ENCODE results near the gene MITF. TPM values are rescaled to one million over a fixed set of nuclear protein-coding genes. Genes with fewer than 3 reads are reported as not detected.

Gene MITF
- polyA plus RNA-seq, 1 of the 3 experiments (the other 2 are of a cell fraction) = 1.7 TPM

DNA sequence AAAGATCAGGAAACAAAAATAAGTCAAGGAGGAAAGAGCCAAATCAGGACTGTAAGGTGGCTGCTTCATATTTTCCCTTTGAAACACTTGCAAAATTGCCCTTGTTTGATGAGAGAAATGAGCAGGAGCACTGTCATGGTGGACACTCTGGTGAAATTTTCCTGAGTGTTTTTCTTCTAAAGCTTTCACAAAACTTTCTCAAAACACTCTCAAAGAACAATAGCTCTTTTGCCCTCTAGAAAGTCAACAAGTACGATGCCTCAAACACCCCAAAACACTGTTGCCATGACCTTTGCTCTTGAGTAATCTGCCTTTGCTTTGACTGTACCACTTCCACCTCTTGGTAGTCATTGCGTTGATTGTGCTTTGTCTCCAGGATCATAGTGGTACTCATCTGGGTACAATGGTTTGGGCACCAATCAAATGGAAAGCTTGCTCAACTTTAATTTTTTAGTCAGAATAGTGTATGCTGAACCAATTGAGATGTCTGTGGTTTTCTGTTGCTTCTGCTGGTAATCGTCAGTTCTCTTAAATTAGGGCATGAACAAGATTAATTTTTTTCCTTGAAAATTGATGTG lies 13.2 kb upstream of the MITF start:
- no peaks in the 10 kb centered on the region for H4K20me1 ChIP-seq (ENCODE audit: insufficient read depth)
- H3K27ac ChIP-seq (ENCODE audit: low read depth in 2 of 2, low read length in 1 of 2) = no peak overlapping the region
- peaks cover 0 to 4% of the 10 kb centered on the region in 2 experiments; a peak in 1 of 4 replicates for H3K4me1 ChIP-seq (ENCODE audit: control insufficient read depth in 1 of 2, insufficient read depth in 2 of 2, low read depth in 1 of 2, low read length in 1 of 2)
- no peak overlapping the region for H2AFZ ChIP-seq (ENCODE audit: low read depth)
- no peaks in the 10 kb centered on the region for H3K36me3 ChIP-seq (replicated peaks in 1 of 2; ENCODE audit: control insufficient read depth in 1 of 2, insufficient read depth in 2 of 2, low read length in 1 of 2)
- ChIA-PET POLR2A (no interaction called here), CTCF (no interaction called here)
- no peaks in the 10 kb centered on the region for H3K79me2 ChIP-seq (ENCODE audit: insufficient read depth)
- no peaks in the 10 kb centered on the region for H3K9me2 ChIP-seq
- WGBS (ENCODE audit: low lambda C conversion rate) = 65% methylated on average over 3 of the region's 3 CpGs
- no peaks in the 10 kb centered on the region for H3K9me3 ChIP-seq
- no peak overlapping the region for H3K4me3 ChIP-seq (ENCODE audit: low read depth in 2 of 2, low read length in 1 of 2)
- no peaks in the 10 kb centered on the region for H3F3A ChIP-seq (replicated peaks; ENCODE audit: insufficient read depth)
- no peak overlapping the region for H3K4me2 ChIP-seq
- H3K27me3 ChIP-seq (ENCODE audit: insufficient read depth) = no peaks in the 10 kb centered on the region
- no peak overlapping the region for H3K9ac ChIP-seq
- TF ChIP-seq, protein P1, sequence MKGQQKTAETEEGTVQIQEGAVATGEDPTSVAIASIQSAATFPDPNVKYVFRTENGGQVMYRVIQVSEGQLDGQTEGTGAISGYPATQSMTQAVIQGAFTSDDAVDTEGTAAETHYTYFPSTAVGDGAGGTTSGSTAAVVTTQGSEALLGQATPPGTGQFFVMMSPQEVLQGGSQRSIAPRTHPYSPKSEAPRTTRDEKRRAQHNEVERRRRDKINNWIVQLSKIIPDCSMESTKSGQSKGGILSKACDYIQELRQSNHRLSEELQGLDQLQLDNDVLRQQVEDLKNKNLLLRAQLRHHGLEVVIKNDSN (IDR thresholded peaks at IDR 0.05; ENCODE audit: borderline replicate concordance, low read depth) = no peak
- TF ChIP-seq EZH2phosphoT487 (IDR thresholded peaks at IDR 0.05; ENCODE audit: borderline replicate concordance, low read depth) (no peak), MXI1 (IDR thresholded peaks at IDR 0.05; ENCODE audit: low read depth, low read length) (no peak), FOSL2 (IDR thresholded peaks at IDR 0.05; ENCODE audit: borderline replicate concordance, low read depth) (no peak)
- DNase-seq = no peak

DNA sequence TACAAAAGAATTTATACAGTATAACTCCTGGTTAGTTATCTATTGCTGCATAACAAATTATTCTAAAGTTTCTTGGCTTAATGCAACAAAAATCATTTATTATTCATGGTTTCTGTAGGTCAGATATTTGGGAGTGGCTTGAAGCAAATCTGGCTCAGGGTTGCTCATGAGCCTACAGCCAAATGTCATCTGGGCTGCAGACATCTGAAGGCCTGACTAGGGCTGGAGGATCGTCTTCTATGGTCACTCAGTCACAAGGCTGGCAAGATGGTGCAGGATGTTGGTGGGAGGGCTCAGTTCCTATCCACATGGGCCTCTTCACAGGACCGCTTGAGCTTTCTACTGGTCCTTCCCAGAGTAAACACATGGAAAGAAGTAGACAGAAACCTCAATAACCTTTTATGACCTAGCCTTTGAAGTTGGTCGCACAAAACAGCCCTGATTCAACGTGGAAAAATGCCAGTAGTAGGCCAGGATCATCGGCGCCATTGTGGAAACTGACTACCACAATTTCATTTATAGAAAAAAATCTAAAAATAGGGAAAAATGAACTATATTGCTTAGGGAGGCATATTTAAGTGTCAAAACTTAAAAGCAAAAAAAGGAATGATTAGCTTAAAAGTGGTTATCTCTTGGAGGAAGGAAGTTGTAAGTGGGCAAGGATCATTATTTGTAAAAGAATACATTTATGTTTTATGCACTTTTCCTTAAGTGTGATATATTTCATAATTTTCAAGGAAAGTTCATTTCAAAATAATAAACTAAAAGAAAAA lies 9.9 kb upstream of the MITF start:
- WGBS (ENCODE audit: low lambda C conversion rate) = 87% methylated on average over 6 of the region's 6 CpGs
- no peaks in the 10 kb centered on the region for H4K20me1 ChIP-seq (ENCODE audit: insufficient read depth)
- H3F3A ChIP-seq (replicated peaks; ENCODE audit: insufficient read depth) = no peaks in the 10 kb centered on the region

More for the DNA sequence above, 9.9 kb upstream of the MITF start:
- H3K27me3 ChIP-seq (ENCODE audit: insufficient read depth) = peaks cover 10% of the 10 kb centered on the region; the same call in 1 of the 2 replicates
- H3K79me2 ChIP-seq (ENCODE audit: insufficient read depth) = no peaks in the 10 kb centered on the region
- H3K9ac ChIP-seq = no peak overlapping the region
- TF ChIP-seq RXRA (IDR thresholded peaks at IDR 0.05; ENCODE audit: borderline replicate concordance, low read depth) = no peak
- TF ChIP-seq RCOR1 (IDR thresholded peaks at IDR 0.05; ENCODE audit: low read length) = no peak
- no peak for TF ChIP-seq FOXM1 (IDR thresholded peaks at IDR 0.05; ENCODE audit: low read depth)
- no peak for TF ChIP-seq TEAD4 (IDR thresholded peaks at IDR 0.05; ENCODE audit: borderline replicate concordance, insufficient read depth)
- TF ChIP-seq NRF1 (IDR thresholded peaks at IDR 0.05; ENCODE audit: low read depth, low read length) = no peak
- TF ChIP-seq, protein P2, sequence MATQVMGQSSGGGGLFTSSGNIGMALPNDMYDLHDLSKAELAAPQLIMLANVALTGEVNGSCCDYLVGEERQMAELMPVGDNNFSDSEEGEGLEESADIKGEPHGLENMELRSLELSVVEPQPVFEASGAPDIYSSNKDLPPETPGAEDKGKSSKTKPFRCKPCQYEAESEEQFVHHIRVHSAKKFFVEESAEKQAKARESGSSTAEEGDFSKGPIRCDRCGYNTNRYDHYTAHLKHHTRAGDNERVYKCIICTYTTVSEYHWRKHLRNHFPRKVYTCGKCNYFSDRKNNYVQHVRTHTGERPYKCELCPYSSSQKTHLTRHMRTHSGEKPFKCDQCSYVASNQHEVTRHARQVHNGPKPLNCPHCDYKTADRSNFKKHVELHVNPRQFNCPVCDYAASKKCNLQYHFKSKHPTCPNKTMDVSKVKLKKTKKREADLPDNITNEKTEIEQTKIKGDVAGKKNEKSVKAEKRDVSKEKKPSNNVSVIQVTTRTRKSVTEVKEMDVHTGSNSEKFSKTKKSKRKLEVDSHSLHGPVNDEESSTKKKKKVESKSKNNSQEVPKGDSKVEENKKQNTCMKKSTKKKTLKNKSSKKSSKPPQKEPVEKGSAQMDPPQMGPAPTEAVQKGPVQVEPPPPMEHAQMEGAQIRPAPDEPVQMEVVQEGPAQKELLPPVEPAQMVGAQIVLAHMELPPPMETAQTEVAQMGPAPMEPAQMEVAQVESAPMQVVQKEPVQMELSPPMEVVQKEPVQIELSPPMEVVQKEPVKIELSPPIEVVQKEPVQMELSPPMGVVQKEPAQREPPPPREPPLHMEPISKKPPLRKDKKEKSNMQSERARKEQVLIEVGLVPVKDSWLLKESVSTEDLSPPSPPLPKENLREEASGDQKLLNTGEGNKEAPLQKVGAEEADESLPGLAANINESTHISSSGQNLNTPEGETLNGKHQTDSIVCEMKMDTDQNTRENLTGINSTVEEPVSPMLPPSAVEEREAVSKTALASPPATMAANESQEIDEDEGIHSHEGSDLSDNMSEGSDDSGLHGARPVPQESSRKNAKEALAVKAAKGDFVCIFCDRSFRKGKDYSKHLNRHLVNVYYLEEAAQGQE (IDR thresholded peaks at IDR 0.05; ENCODE audit: low read depth, low read length) = no peak
- no peak for TF ChIP-seq FOXJ3 (CRISPR knock-in tag; IDR thresholded peaks at IDR 0.05)
- no peak for TF ChIP-seq SMC3 (IDR thresholded peaks at IDR 0.05; ENCODE audit: low read depth, low read length)
- H3K4me3 ChIP-seq (ENCODE audit: low read depth in 2 of 2, low read length in 1 of 2) = no peak overlapping the region
- no peak overlapping the region for H3K27ac ChIP-seq (ENCODE audit: low read depth in 2 of 2, low read length in 1 of 2)
- H3K9me2 ChIP-seq = no peaks in the 10 kb centered on the region
- no peak overlapping the region for H3K4me2 ChIP-seq
- H3K9me3 ChIP-seq = no peaks in the 10 kb centered on the region
- ChIA-PET CTCF (interaction anchor here (1.1 kb wide), 1 partner anchor 567 kb away, joined by 3 read pairs; no protein-coding TSS in a partner anchor), POLR2A (no interaction called here)
- H2AFZ ChIP-seq (ENCODE audit: low read depth) = no peak overlapping the region
- DNase-seq = no peak
- no peaks in the 10 kb centered on the region for H3K36me3 ChIP-seq (replicated peaks in 1 of 2; ENCODE audit: control insufficient read depth in 1 of 2, insufficient read depth in 2 of 2, low read length in 1 of 2)
- no peaks in the 10 kb centered on the region for H3K4me1 ChIP-seq (ENCODE audit: control insufficient read depth in 1 of 2, insufficient read depth in 2 of 2, low read depth in 1 of 2, low read length in 1 of 2)
